Left ventricle myocardium superior (tissue), 1 donor: ENCODE data around the gene ITPRID2. TPM values are rescaled to one million over a fixed set of nuclear protein-coding genes. Genes with fewer than 3 reads are reported as not detected.

Source experiments
- total RNA-seq: library from RNA; stranded (reverse); fragmentation: NEBNext Ultra II Directional; extraction: Animal tissue kit (Norgen Biotek cat#: 25700); gene quantifications from one replicate; pipeline ENCODE4 v1.2.1, GENCODE V29; 2021
- donor health status: DM: no; HTN: yes; CAD: no; lungs with severe emphysema.

ITPRID2 gene
- total RNA-seq, 1 donor from 2014 or later, result 68.4 TPM

Other genes with a start within 250 kb of the ITPRID2 start
- gene CERKL, start 234.6 kb upstream of the ITPRID2 start, total RNA-seq, result not detected
- not detected for gene NEUROD1, start 211.2 kb upstream of the ITPRID2 start, total RNA-seq
- 25.2 TPM for gene PPP1R1C, start 94.1 kb downstream of the ITPRID2 start, total RNA-seq